Measurements from ENCODE around the gene MAP7D1. TPM values are rescaled to one million over a fixed set of nuclear protein-coding genes. Genes with fewer than 3 reads are reported as not detected.
"Not testable (repeated sequence)": the region's sequence is repeated elsewhere in the genome, so short reads cannot be mapped to it uniquely, and the experiment has no call there.

Gene MAP7D1
- total RNA-seq, 2 experiments from 2014 or later, result 122 to 133 TPM

- POLR2A ChIA-PET, result interaction anchor here (0.6 to 2.0 kb wide), 14 partner anchors 13 to 455 kb away, joined by 3 to 17 read pairs (median 4); partner anchors contain the start of genes CLSPN, EVA1B, MAP7D1 and MRPS15
- Mint-ChIP-seq H3K27ac (peak within 1 kb of the TSS; percentile 100), H3K4me1 (peaks cover 28% of the 10 kb centered on the region), H3K9me3 (ENCODE audit: low read depth) (no peaks in the 10 kb centered on the region), H3K36me3 (ENCODE audit: low read depth) (peaks cover 28% of the 10 kb centered on the region), H3K4me3 (peak within 1 kb of the TSS; percentile 96), H3K27me3 (no peaks in the 10 kb centered on the region)
- DNase-seq (peak; percentile 100), ATAC-seq (peak; percentile 93)
- CTCF ChIA-PET, result interaction anchor here (0.5 to 3.1 kb wide), 19 partner anchors 15 to 617 kb away, joined by 3 to 32 read pairs (median 4); partner anchors contain the start of genes SH3D21 and TRAPPC3
- intact Hi-C loops (cut with DNase I, micrococcal nuclease), result loop anchor here (1.0 to 10.0 kb wide), 20 partner anchors 36 to 1466 kb away; partner anchors contain the start of genes TRAPPC3 (in 2 of the 2), ADPRS (in 1 of the 2), AGO1 (in 1 of the 2) and AGO3 (in 1 of the 2)
Measured at GRCh38 chr1:36223996-36224536, 68.1 kb downstream of the MAP7D1 start, which contains the start of gene THRAP3. Gene THRAP3, plus strand, starts transcription at chr1:36224443. Its CDS starts 58,121 bp downstream, at chr1:36282564.

GRCh38 chr1:36224537-36225282, 68.8 kb downstream of the MAP7D1 start:
- peak overlapping the region; percentile 100 for H3K27ac Mint-ChIP-seq
- CTCF ChIA-PET, result interaction anchor here (0.5 to 3.1 kb wide), 20 partner anchors 14 to 138 kb away, joined by 3 to 32 read pairs (median 4); partner anchors contain the start of genes SH3D21 and TRAPPC3
- H3K4me1 Mint-ChIP-seq, result peaks cover 28% of the 10 kb centered on the region
- POLR2A ChIA-PET, result interaction anchor here (0.6 to 2.0 kb wide), 12 partner anchors 13 to 239 kb away, joined by 3 to 17 read pairs (median 4); partner anchors contain the start of genes EVA1B, MAP7D1, MRPS15 and TRAPPC3
- intact Hi-C loops (cut with DNase I, micrococcal nuclease), result loop anchor here (1.0 to 10.0 kb wide), 20 partner anchors 36 to 1466 kb away; partner anchors contain the start of genes TRAPPC3 (in 2 of the 2), ADPRS (in 1 of the 2), AGO1 (in 1 of the 2) and AGO3 (in 1 of the 2)
- DNase-seq (no peak), ATAC-seq (peak; percentile 64)
- H3K9me3 Mint-ChIP-seq (ENCODE audit: low read depth), result no peaks in the 10 kb centered on the region
- H3K4me3 Mint-ChIP-seq, result peak overlapping the region; percentile 96
- no peaks in the 10 kb centered on the region for H3K27me3 Mint-ChIP-seq
- H3K36me3 Mint-ChIP-seq (ENCODE audit: low read depth), result peaks cover 31% of the 10 kb centered on the region

- intact Hi-C loops (cut with DNase I, micrococcal nuclease), result loop anchor here (2.0 to 10.0 kb wide), 2 partner anchors 59 to 1249 kb away; partner anchors contain the start of gene ZC3H12A (in 1 of the 2)
- POLR2A ChIA-PET, result interaction anchor here (0.7 to 2.0 kb wide), 3 partner anchors 24 to 74 kb away, joined by 3 to 14 read pairs (median 5); no protein-coding TSS in a partner anchor
Measured at GRCh38 chr1:36225283-36225899, 69.4 kb downstream of the MAP7D1 start.

GRCh38 chr1:36230279-36230678, 74.3 kb downstream of the MAP7D1 start:
- POLR2A ChIA-PET; H3K9me3 Mint-ChIP-seq (ENCODE audit: low read depth): not testable (repeated sequence)

More at GRCh38 chr1:36225283-36225899, 69.4 kb downstream of the MAP7D1 start:
- H3K4me3 Mint-ChIP-seq, result peak overlapping the region; percentile 96
- no peak for ATAC-seq
- peak overlapping the region; percentile 100 for H3K27ac Mint-ChIP-seq
- H3K36me3 Mint-ChIP-seq (ENCODE audit: low read depth), result peaks cover 31% of the 10 kb centered on the region
- DNase-seq, result no peak
- CTCF ChIA-PET, result interaction anchor here (0.7 to 3.1 kb wide), 7 partner anchors 19 to 106 kb away, joined by 3 to 32 read pairs (median 4); partner anchors contain the start of gene TRAPPC3
- no peaks in the 10 kb centered on the region for H3K27me3 Mint-ChIP-seq
- peaks cover 29% of the 10 kb centered on the region for H3K4me1 Mint-ChIP-seq
- H3K9me3 Mint-ChIP-seq (ENCODE audit: low read depth), result no peaks in the 10 kb centered on the region

More at GRCh38 chr1:36230279-36230678, 74.3 kb downstream of the MAP7D1 start:
- H3K27ac Mint-ChIP-seq; ATAC-seq; DNase-seq; intact Hi-C loops (cut with DNase I, micrococcal nuclease); H3K4me3 Mint-ChIP-seq; H3K27me3 Mint-ChIP-seq; CTCF ChIA-PET: not testable (repeated sequence)
- Mint-ChIP-seq H3K4me1 (peaks cover 56% of the 10 kb centered on the region), H3K36me3 (ENCODE audit: low read depth) (peaks cover 46% of the 10 kb centered on the region)

Other genes starting within 250 kb of the MAP7D1 start
- gene AGO3, start 225.1 kb upstream of the MAP7D1 start, total RNA-seq, result 10 to 100 TPM; 23.3 to 33.8 TPM
- gene TEKT2, start 72.1 kb upstream of the MAP7D1 start, total RNA-seq, result under 1 TPM in 1 of 2 experiments, not detected in 1; 0.16 TPM
- gene ADPRS, start 67.3 kb upstream of the MAP7D1 start, total RNA-seq, result 10 to 100 TPM; 34.0 to 43.9 TPM
- under 1 TPM; 0.05 TPM for gene COL8A2, start 30.9 kb upstream of the MAP7D1 start, total RNA-seq
- gene TRAPPC3, start 6.7 kb upstream of the MAP7D1 start, total RNA-seq, result 10 to 100 TPM; 43.8 to 53.8 TPM
- gene THRAP3, start 68.3 kb downstream of the MAP7D1 start, total RNA-seq, result 100 to 1,000 TPM; 149 to 182 TPM
- gene SH3D21, start 150.2 kb downstream of the MAP7D1 start, total RNA-seq, result 10 to 100 TPM; 26.2 to 33.0 TPM
- 1 to 10 TPM; 2.7 to 3.1 TPM for gene EVA1B, start 167.5 kb downstream of the MAP7D1 start, total RNA-seq
- 10 to 100 TPM; 38.8 to 51.3 TPM for gene STK40, start 229.8 kb downstream of the MAP7D1 start, total RNA-seq
- 10 to 100 TPM; 40.6 to 44.0 TPM for gene LSM10, start 241.7 kb downstream of the MAP7D1 start, total RNA-seq